Islet of Langerhans (tissue), 1 donor: ENCODE results near the gene DLGAP1.
"Not testable (repeated sequence)": the region's sequence is repeated elsewhere in the genome, so short reads cannot be mapped to it uniquely, and the experiment has no call there.

Source experiments
- FAIRE-seq: peaks from one replicate; lab custom pipeline; 2011; peaks lifted over from hg19 to GRCh38; lab: Jason Lieb, UNC

DLGAP1 gene

GRCh38 chr18:3653263-3653850 is 801.8 kb downstream of the DLGAP1 start:
- no peak for FAIRE-seq

DNA sequence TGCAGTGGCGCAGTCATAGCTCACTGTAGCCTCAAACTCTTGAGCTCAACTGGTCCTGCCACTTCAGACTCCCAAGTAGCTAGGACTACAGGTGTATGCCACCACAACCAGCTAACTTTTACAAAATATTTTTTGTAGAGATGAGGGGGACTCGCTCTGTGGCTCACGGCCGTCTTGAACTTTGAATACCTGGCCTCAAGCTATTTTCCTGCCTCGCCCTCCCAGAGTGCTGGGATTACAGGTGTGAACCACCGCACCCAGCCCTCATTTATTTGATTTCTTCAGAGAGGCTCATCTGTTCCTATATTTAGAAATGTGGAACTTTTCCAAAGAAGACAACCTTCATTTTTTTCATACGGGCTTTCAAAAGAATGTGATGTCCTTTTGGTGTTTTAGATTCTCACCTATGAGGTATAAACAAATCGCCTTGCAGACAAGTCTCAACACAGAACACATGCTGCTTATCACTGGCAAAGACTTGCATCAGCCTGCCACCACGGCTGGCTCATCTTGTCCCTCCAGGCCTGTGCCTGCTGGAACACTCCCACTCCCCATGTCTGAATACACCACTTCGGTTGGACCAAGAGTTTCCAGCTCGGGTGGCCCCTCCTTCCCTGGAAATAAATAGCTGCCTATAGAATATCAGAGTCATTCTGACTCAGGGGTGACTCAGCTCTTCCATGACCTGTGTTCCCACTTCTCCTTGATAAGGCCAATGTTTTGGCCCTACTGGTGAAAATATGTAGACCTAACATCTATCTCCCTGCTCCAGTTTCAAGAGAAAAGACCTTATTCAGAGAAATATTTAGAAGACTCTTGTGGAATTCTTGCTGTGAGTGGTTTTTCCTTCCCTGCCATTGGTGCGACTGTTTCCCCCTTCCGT is 802.5 kb downstream of the DLGAP1 start:
- FAIRE-seq, result no peak

- FAIRE-seq, result no peak
These were observed 803.8 kb downstream of the DLGAP1 start for GRCh38 chr18:3651266-3651665.

DNA sequence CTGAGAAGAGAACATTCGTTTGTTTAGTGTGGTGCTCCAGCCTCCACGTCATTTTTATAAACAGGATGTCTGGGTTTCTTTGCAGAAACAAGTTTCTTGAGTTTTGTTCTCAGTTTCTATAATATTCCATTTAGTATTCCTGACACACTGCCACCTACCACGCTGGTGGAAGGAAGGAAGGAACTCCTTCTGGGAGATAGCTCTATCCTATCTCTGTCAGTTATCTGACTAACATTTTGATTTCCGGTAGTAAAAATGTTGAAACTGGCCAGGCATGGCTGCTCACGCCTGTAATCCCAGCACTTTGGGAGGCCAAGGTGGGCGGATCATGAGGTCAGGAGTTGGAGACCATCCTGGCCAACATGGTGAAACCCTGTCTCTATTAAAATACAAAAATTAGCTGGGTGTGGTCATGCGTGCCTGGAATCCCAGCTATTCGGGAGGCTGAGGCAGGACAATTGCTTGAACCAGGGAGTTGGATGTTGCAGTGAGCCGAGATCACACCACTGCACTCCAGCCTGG is 804.5 kb downstream of the DLGAP1 start:
- not testable (repeated sequence) for FAIRE-seq

DNA sequence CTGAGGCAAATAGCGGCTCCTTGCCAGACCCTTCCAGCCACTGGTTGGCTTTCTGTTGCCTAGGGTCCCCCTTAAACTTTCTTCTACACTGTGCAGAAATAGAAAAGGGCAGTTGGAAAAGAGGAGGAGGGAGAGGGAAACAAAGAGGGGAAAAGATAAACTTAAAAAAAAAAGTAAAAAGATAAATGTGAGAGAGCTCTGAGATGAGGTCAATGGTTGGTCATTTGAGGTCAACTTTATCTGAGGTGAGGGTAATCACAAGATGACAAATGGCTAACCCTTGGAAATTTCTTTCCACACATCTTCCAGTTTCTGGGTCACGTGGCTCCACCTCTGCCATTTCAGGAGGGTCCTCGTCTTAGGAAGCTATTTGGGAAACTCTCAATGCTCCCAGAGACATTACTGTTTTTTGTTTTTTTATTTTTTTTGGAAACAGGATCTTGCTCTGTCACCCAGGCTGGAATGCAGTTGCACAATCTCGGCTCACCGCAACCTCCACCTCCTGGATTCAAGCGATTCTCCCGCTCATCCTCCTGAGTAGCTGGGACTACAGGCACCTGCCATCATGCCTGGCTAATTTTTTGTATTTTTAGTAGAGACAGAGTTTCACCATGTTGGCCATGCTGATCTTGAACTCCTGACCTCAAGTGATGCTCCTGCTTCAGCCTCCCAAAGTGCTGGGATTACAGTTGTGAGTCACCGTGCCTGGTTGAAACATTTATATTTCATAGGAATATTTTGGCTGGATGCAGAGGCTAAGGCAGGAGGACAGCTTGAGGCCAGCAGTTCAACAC is 805.3 kb downstream of the DLGAP1 start:
- no peak for FAIRE-seq

- FAIRE-seq, result no peak
These were observed 805.9 kb downstream of the DLGAP1 start for GRCh38 chr18:3649135-3649632.

- no peak for FAIRE-seq
These were observed 806.5 kb downstream of the DLGAP1 start for GRCh38 chr18:3648641-3649040.

DNA sequence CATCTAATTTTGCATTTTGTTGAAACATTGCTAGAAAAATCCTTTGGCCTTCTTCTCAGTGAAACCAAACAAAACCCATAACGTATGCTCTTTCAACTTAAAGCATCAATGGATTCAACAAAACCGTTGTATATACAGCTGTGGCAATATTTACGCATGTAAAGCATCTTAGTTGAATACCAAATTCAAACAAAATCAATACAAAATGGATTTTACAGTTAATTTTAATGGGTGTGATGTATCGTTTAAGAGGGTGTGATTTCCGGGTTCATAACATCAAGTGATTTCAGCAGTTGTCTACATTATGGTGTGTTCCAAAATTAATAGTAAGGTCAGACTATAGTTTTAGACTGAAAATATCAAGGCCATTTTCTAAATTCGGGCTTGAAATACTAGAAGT is 806.9 kb downstream of the DLGAP1 start:
- no peak for FAIRE-seq

- no peak for FAIRE-seq
These were observed 807.5 kb downstream of the DLGAP1 start for GRCh38 chr18:3647636-3648035.

DNA sequence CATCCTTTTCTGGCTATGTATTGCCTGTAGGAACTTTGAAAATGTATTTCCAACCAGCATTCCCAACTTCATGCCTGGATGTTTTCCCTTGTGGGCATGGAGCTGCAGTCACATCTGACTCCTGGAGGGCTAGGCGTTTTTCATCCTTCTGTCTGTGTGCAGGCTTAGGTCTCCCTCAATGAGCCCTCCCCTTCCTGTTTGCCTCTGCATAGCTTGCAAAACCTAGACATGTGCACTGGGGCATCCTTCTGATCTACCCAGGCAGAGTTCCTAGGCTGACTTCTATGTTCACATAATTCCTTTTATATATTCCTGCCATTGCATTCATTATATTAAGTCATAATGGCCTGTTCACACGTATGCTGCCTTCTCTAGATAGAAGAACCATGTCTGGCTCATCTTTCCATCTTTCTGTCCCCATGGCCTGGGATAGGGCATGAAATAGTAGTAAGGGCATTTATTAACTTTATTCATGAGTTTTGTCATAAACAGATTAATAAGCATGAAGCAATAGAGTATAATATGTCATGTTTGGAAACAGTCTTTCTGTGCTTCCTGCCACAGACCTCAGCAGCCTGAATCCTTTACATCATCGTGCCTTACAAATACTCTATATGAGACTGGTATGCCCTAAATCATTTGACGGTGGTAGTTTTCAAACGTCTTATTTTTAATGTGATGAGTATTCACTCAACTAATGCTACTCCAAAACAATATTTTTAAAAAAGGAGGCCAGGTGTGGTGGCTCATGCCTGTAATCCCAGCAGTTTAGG is 809.5 kb downstream of the DLGAP1 start:
- FAIRE-seq, result no peak

DNA sequence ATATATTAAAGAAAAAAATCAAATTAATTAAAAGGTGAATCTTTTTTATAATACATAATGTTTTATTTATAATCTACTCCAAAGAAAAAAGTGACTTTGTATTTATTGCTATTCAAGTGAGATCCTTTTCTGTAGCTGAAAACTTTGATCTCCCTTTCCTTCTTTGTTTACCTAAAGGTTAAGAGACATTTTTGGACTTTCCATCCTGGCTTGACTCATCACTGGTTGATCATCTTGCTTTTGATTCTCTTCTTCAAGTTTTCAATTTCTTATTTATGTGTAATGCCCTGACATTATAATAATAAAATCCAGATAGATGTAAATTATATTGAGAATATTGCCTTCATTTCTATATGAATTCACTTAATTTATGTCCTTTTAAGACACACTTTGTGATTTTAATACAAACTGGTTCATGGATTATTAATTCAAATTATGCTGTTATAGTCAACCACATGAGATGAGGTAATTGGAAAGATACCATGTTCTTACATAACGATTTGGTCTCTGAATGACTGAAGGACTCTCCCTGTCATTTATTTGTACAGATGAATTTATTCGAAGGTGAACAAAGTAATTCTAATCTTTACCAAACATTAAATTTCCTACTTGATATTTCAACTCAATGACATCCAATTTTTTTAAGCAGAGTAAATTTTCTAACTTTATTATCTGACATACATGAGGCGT is 820.7 kb downstream of the DLGAP1 start:
- FAIRE-seq, result no peak

DNA sequence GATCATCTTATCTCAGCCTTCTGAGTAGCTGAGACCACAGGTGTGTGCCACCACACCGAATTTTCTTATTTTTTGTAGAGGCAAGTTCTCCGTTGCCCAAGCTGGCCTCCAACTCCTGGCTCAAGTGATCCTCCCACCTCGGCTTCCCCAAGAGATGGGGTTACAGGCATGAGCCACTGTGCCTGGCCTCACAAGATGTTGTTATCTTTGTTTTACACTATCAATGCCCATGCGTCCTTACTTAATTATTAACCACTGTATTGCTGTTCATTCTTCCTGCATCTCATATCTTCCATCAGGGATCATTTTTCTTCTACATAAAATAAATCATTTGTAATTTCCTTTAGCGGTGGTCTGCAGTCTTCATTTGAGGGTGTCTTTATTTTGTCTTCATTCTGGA is 823.2 kb downstream of the DLGAP1 start:
- no peak for FAIRE-seq

DNA sequence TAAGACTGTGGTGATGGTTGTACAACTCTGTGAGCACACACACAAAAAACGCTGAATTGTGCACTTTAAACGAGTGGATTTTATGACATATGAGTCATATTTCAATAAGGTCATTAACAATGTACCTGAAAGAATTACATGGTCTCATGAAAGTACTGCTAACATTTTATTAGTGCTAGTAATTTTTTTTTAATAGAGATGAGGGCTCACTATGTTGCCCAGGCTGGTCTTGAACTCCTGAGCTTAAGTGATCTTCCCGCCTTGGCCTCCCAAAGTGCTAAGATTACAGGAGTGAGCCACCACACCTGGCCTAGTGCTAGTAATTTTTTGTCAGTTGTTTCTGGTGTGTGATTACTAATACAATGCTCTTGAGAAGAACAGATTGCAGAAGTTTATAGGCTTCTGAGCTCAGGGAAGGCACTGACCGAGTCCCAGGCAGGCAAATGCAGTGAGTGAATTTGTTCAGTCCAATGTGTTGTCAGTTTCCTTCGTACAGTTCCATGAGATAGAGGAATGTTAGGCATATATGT is 828.1 kb downstream of the DLGAP1 start:
- no peak for FAIRE-seq

GRCh38 chr18:3625742-3626091 is 829.4 kb downstream of the DLGAP1 start:
- no peak for FAIRE-seq

DNA sequence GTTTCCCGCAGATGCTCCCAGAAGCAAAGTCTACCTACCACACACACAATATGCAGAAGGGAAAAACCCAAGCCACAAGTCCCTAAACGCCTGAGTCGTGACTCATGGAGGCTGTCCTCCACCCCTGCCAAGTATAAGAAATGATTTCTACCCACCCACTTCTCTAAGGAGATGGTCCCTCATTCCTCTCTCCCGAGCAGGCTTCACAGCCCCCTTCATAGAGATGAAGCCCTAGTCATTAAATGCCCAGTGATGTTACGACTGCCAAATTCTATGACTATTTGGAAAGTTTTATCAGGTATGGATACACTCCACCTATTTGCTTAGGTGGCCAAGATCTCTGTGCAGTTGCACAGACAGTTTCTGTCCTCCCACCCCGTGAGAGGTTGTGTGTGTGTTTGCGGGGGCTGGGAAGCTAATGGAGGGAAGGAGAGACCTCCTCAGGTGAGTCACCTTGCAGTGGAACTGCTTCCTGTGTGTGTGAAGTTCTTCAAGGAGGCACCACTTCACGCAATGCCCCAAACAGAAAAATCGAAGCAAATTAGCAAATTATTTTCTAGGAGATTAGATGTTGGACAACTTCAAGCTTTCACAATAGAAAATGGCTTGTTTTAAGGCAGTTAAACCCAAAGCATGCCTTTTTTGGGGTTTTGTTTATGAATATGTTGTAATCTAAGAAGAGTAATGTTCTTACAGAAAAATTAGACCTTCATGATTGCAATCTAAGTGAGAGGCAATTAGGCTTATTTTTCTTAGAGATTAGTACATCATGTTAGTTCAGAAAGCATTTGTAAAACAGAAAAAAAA is 830.0 kb downstream of the DLGAP1 start:
- no peak for FAIRE-seq

DNA sequence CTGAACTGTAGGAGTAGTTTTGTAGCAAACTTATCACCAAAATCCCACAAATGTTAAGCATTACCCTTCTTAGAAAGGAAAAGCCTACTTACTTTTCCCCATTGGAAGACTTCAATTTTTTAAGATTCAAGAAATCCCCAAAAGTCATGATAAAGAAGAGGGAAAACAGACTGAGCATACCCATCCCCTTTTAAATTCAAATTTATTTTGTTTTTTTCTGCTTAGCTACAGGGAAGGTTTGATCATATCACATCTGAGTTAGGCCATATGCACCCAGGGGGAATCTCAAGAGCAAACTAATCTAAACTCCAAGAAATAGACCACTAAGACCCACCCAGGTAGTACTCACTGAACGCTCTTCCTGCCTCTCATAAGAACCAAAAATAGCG is 830.6 kb downstream of the DLGAP1 start:
- no peak for FAIRE-seq

DNA sequence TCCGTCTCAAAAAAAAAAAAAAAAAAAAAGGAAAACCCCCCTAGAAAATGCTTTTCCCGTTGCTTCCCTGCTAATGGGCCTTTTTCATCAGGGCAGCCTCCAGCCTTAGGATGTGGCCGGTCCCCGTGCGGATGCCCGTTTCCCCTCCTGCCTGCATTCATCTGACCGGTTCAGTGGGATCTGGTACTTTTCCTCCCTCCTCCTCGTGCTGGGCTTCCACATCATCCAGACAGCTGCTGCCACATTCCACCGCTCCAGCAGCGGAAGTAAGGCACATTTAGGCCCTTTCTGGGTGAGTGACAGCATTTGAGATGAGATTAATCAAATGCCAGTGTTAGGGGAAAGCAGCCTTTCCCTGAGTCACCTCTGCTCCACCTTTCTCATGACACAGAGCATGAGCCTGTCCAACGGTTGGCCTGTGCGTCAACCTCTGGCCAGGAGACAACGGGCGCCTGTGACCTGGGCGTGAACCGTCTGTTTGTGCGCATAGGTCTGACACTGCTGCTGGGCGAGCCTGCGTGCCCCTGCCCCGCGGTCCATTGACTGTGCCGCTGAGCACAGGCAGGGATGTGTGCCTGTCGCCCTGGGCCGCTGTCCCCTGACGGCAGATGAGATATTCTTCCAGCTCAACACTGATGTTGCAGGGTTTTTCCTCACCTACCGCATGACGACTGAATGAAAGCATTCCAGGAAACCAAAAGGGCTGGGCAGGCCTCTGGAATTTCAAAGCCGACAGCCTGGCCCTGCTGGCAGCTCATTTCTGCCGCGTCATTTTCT is 831.1 kb downstream of the DLGAP1 start:
- no peak for FAIRE-seq

GRCh38 chr18:3620146-3621119 is 834.7 kb downstream of the DLGAP1 start:
- FAIRE-seq, result no peak
